ENCODE measurements around the gene JMJD4.

DNA sequence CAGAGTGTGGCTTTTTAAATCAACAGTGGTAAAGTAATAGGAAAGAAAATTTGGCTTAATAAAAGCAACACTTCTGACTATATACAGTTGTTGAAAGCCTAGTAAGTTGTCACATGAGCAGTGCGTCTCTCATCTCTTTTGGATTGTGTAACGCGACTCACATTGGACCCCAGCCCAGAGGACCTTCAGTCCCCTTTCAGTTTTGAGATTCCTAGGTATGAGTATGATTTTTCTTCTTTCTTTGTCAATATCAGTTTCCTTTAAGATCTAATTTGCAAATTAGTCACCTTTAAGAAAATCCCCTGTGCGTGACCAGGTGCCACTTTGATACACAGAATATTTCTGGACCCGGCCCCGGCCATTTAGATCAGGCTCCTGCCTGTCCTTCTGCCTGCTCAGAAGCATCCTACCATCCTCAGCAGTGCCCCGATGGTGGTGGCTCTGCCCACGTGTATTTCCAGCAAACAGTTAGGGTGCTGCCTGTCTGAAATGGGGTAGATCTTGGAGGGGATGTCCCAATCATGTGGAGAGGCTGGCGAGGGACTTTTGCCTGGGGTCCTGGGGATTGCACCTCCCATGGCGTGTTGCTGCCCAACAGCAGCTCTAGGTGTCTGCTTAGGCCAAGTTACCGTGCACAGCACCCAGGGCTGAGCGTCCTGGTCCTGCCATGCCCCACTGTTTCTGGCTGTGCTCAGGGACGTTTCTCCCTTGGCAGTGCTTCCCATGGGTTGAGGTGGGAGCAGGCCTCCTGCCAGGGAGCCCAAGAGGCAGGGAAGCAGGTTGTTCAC lies 21.3 kb upstream of the JMJD4 start:
- TF ChIP-seq RFX5 (IDR thresholded peaks at IDR 0.05; ENCODE audit: borderline replicate concordance, low read depth, low read length) (no peak), SUZ12 (IDR thresholded peaks at IDR 0.05; ENCODE audit: low read length) (no peak), JUN (IDR thresholded peaks at IDR 0.05; ENCODE audit: low read depth, low read length) (no peak), SRF (IDR thresholded peaks at IDR 0.05; ENCODE audit: low read depth, low read length) (no peak), MAFK (IDR thresholded peaks at IDR 0.05; ENCODE audit: low read depth, low read length) (no peak)

Measured in H1 (cell line).